NCI-H748 treated with DMSO at 0.1 percent for 48 hours (cell line): ENCODE results near the gene MBNL2.

ENCODE experiments used
- DNase-seq: peaks from one replicate; lab custom pipeline; 2025; lab: John Stamatoyannopoulos, UW

The MBNL2 gene

GRCh38 chr13:97274829-97275649 is 52.9 kb downstream of the MBNL2 start:
- no peak for DNase-seq

DNA sequence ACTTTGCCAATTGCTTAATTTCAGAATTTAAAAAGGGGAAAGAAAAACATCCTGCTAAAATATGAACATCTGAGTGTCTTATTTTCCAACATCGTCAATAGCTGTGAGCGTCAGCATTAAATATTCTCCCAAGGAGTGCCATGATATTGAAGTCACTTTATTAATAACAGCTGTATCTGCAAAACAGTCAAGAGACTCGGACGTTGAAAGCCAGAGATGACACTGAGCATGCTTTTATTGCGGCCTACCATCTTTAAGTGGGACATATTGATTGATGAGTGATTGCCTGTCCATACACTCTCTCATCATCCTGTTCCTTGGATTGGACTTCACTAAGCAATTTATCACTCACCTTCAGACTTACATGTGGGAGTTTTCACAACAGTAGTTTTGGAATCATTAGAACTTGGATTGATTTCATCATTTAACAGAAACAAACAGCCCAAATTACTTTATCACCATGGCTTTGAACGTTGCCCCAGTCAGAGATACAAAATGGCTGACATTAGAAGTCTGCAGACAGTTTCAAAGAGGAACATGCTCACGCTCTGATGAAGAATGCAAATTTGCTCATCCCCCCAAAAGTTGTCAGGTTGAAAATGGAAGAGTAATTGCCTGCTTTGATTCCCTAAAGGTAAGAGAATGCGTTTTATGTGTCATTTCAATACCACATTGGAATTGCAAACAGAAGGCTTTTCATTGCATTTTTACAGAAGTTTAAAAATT is 53.8 kb downstream of the MBNL2 start:
- DNase-seq, result no peak

GRCh38 chr13:97276862-97277269 is 54.7 kb downstream of the MBNL2 start:
- DNase-seq, result no peak

DNA sequence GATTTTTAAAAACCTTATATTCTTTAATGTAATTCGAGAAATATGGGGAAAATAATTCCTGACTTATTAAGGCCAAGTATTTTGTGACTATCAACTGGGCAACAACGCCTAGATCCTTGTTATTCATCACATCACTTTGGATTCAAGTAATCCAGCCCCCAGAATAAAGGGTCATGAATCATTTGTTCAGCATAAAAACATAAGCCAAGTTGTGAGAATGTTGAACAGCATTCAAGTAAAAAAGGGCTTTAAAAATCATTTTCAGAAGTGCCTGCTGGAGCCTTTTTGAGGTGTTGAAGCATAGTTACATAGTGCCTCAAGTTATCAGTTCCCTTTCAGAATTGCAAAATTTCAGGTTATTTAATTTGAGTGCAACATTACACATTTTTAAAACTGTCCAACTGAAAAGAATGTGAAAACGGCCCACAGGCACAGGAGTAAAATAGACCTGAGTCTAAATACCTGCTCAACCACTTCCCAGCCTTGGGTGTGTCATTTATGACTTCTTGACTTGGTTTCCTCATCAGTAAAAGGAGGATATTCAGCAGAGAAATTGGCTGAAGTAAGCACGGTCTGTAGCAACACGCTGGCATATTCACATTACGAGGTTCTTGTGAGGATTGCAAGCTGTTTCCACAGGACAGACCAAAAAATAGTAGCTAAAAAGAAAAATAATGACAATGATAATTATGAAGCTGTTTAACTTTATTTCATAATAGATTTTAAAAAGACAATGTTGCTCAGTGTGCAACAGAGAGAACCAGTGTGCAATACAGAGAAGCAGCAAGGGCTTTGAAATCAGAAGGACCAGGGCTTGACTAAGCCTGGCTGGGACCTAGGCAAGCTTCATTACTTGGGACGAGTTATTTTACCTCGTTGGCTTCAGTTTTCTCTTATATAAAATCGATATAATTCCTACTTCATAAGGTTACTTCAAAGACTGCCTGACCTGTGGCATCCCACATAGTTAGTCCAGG is 56.6 kb downstream of the MBNL2 start:
- DNase-seq, result no peak

- no peak for DNase-seq
Measured at GRCh38 chr13:97279913-97280312, 57.8 kb downstream of the MBNL2 start.

DNA sequence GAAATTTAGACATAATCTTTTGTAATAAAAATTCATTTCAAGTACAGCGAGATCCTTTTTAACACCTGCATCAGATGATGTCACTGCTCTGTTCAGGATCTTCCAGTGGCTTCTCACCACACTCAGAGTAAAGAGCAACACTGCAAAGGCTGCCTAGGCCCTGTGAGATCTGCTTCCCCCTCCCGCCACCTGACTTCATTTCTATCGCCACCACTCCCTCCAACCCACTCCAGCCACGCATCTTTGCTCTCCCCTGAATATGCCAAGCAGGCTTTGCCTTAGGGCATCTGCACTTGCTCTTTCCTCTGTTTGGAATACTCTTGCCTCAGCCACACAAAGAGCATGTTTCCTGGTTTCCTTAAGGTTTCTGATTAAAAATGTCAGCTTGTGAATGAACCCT is 58.3 kb downstream of the MBNL2 start:
- DNase-seq, result no peak

- DNase-seq, result no peak
Measured at GRCh38 chr13:97281028-97281427, 58.9 kb downstream of the MBNL2 start.

DNA sequence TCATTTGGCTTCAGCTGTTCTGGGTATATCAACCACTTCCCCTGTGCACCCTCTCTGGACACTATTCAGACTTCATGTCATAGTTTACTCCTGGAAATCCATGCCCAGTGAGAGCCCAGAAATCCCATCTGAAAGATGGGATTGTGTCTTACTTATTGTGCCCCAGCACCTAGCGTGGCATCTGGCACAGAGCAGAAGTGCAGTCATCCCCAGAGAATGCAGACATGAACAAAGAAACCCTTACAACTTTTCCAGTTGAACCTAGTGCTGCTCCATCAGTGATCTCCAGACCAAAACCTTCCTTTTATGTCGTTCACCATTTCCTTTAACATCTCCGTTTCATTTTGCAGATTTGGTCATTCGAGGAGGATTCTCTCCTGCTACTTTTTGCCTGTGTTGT is 60.6 kb downstream of the MBNL2 start:
- no peak for DNase-seq

DNA sequence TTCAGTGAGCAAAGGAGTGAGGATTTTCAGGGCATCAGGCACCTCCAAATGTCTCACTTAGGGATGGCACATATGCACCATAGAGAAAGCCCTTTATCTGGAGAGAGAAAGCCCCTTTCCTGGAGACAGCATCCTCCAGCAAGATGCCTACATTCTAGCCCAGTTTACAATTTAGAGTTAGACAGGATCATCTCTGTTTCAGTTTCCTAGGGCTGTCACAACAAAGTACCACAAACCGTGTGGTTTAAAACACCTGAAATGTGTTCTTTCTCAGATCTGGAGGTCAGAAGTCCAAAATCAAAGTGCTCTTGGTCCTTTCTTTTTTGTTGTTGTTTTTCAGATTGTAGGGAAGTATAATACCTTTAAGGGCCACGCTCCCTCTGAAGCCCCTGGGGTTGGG is 61.8 kb downstream of the MBNL2 start:
- no peak for DNase-seq

DNA sequence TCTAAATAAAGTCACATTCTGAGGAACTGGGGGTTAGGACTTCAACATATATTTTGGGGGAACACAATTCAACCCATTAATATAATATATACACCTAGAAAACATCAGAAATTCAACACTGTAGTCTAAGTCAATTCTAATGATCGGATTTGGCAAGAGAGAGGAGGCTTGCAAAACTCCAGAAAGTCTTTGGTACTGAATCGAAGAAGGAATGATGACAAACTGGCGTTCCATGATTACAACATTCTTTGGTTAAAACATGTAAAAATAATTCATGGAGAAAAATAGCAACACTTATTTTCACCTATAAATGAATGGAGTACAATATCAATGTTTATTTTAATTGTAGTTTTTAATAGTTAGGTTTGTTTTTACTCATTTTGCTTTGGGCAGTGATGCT is 62.4 kb downstream of the MBNL2 start:
- no peak for DNase-seq

DNA sequence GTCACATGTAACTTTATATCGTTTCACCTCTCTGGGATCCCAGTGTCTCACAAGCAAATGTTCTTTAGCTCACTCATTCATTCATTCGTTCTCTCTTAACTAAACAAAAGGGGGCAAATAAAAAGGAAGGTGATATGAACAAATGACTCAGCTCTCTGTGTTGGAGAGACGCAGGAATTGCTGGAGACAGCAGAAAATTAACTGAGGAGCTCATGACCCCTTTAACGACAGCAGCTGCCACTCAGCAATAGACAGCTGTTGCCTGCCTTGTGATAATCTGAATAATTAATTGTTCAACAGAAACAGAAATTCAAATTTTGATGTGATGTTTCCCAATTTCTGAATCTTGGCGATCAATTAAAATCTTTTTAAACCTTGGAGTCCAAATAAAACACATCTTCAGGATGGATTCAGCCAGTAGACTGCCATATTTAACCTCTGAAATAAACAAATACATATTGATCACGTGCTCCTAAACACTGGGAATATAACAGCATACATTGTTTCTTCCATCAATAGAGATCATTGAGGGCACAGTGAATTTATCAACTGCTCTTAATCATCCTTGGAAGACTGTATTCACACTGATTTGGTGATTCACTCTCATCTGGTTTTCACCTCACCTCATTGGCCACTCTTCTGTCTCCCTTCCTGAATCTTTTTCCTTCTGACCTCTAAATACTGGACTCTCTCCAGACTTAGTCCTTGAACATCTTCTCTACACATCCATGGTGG is 63.3 kb downstream of the MBNL2 start:
- no peak for DNase-seq

DNA sequence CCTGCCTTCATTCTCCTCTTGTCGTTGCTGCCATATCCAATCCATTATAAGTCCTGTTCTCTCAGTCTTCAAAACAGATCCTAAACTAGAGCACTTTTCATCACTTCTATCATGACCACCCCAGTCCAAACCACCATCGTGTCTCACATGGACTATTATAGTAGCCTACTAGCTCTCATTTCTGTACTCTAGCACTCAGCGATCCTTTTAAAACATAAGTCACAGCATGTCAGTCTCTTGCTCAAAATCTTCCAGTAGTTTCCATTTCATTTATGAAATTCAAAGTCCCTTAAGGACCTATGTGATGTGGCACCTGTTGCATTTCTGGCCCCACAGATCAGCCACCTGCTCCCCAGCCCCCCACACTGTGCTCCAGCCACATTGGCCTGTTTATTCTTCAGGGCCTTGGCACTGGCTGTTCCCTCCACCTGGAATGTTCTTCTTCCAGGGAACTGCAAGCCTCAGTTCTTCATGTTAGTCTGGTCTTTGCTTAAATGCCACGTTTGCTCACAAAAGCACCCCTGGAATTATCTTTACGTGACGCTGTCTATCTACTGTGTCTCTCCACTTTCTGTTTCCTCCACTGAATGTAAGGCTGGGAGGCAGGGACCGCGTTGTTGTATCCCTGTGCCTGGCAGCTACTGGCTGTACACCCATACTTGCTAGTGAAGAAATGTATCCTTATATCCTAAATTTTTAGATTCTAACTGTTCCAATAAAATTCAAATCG is 64.3 kb downstream of the MBNL2 start:
- no peak for DNase-seq

- no peak for DNase-seq
Measured at GRCh38 chr13:97287047-97287383, 64.9 kb downstream of the MBNL2 start.

- DNase-seq, result no peak
Measured at GRCh38 chr13:97288486-97288900, 66.4 kb downstream of the MBNL2 start.

DNA sequence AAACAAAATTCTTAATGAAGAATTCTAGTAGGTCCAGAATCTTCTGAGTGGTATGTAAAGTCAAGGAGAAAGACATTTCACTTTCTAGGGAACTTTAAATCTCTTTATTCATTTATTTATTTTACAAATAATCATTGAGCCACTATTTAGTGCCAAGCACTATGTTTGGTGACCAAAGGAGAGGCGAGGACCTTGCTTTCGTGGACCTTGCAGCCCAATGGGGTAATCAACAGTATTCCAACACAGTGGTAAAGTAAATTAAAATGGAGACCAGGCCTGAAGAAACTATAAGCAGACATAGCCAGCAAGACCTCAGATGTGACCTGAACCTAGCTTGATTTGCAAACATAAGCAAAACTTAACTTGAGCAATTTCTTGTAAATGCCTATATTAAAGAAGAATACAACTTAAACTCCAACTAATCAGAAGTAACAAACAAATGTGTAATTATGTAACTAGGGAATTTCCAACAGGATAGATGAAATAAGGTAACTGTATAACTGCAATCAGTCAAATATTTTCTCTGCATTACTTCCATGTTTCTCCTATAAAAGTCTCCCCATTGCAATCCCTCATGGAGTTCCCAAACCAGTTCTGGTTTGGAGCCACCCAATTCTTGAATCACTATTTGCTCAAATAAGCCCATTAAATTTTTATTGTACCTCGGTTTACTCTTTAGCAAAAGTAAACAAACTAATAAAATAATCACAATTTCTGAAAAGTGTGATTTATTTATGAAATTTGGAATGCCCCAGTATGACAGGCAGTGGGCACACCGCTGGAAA is 67.6 kb downstream of the MBNL2 start:
- no peak for DNase-seq

DNA sequence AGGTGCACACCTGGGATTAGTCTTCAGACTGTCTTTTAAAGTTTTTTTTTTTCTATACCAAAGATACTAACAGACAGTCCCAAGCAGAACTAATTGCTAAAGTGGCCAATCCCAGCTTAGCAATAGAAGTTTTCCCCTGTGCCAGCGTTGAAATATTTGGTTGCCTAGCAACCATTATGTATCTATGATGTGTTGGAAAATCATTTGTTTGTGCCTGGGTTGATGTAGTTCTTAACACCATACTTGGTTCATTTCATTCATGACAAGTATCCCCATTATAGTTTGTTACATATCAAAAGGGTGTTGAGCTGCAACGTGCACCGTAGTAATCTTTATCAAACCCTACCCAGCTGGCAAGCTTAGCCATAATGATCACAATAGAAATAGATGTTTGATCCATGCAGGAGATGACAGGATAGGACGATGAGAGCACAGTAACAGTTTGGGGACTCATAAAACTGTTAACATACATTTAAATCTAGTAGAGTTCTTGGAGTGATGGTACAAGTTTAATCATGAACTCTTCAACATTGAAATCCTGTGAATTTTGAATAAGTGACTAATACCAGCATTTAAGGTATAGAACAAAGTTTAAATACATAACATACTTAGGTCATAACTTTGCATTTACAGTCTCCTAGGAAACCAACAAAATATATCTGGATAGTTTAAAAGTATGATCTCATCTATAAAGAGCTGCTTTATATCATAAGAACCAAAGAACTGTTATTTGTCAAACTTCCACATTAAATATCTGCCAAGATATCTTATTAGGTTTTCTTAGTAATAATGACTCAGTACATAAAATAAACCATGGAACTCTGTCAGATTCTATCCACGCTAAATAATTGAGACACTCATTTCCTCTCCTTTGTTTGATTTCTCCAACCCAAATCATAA is 73.4 kb downstream of the MBNL2 start:
- DNase-seq, result no peak

GRCh38 chr13:97296740-97297139 is 74.6 kb downstream of the MBNL2 start:
- no peak for DNase-seq

DNA sequence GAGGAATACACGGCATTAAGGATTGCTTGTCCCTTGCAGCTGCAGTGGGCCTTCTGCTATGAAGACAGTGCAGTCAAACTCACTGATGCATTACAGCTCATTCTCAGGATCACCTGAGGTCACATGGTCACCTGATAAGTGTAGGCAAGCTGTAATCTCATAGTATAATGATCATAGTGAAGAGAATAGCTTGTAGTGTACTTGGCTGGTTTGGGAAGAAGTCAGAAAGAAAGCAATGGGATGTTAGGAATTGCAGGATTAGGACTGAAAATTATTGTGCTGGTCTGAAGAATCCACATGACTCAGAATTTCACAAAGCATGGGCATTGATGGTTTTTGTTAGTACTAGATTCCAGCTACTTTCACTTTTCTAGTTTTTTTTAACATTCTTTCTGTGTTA is 76.7 kb downstream of the MBNL2 start:
- no peak for DNase-seq

GRCh38 chr13:97300871-97301270 is 78.7 kb downstream of the MBNL2 start:
- no peak for DNase-seq
